ENCODE data around the gene SPANXA2.
"Not testable (repeated sequence)": the region's sequence is repeated elsewhere in the genome, so short reads cannot be mapped to it uniquely, and the experiment has no call there.

Gene SPANXA2, protein sequence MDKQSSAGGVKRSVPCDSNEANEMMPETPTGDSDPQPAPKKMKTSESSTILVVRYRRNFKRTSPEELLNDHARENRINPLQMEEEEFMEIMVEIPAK

DNA sequence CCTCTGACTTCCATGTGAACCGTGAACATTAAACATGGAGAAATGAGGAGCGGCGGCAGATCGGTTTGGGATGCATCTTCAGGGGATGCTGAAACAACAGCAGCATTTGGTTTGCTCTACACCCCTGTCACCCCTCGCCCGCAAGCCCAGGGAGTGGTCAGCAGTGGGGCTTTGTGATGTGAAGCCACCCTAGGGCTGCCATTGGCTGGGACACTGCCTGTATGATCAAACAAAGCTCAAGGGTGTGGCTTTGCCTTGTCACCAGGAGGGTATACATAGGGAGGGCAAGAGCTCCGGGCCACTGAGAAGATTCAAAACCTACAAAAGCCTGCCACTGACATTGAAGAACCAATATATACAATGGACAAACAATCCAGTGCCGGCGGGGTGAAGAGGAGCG, at the start of gene SPANXA2:
SPANXA2 (plus strand) TSS at position 301 of the 400 bp plus-strand sequence; CDS start at position 361, 60 bp downstream.
- DNase-seq, result not testable (repeated sequence)

DNA sequence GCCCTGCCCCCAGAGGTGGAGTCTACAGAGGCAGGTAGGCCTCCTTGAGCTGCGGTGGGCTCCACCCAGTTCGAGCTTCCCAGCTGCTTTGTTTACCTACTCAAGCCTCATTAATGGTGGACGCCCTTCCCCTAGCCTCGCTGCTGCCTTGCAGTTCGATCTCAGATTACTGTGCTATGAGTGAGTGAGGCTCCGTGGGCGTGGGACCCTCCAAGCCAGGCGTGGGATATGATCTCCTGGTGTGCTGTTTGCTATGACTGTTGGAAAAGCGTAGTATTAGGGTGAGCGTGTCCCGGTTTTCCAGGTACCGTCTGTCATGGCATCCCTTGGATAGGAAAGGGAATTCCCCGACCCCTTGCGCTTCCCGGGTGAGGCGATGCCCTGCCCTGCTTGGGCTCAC, 47.0 kb upstream of the SPANXA2 start:
- DNase-seq, result not testable (repeated sequence)

DNA sequence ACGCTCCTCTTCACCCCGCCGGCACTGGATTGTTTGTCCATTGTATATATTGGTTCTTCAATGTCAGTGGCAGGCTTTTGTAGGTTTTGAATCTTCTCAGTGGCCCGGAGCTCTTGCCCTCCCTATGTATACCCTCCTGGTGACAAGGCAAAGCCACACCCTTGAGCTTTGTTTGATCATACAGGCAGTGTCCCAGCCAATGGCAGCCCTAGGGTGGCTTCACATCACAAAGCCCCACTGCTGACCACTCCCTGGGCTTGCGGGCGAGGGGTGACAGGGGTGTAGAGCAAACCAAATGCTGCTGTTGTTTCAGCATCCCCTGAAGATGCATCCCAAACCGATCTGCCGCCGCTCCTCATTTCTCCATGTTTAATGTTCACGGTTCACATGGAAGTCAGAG, 4.9 kb upstream of the SPANXA2 start, which contains the start of gene SPANXA1:
SPANXA1 (minus strand) TSS at position 101 of the 400 bp plus-strand sequence; CDS start at position 41, 60 bp downstream.
- DNase-seq, result not testable (repeated sequence)

DNA sequence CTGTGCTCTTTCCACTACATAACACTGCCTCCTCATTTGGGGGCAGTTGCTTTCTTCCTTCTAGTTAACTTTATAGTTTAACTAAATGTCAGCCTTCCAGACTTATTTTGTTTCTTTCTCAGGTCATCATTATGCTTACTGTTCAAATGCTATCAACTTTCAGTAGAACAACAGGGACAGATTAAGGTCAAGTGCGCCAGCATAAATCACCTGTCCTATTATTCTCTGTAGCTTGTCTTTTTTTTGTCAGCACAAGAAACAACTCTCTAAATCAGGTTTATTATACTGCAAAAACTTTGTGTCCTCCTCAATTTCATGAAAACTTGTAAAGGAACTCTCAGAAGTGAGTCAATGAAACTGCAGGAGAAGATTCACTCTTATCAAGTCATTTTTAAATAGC, 19.6 kb downstream of the SPANXA2 start:
- no peak for DNase-seq

DNA sequence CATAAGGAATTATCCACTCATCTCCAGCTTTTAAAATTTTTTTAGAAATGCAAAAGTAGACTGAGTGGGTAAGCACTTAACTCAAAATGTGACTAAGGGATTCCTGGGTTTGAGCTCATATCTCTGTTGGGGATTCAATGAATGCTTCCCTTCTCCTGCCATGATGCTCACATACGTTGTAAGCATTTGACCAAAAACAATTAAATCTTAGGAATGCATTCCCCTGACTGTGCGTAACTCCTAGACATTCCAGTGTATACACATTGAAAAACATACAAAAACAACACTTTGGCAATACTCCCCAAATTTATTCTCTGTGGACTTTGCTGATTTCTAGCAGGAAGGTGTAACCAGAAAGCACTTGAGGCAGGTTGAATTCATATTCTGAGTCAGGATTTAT, 29.8 kb downstream of the SPANXA2 start:
- DNase-seq, result no peak

DNA sequence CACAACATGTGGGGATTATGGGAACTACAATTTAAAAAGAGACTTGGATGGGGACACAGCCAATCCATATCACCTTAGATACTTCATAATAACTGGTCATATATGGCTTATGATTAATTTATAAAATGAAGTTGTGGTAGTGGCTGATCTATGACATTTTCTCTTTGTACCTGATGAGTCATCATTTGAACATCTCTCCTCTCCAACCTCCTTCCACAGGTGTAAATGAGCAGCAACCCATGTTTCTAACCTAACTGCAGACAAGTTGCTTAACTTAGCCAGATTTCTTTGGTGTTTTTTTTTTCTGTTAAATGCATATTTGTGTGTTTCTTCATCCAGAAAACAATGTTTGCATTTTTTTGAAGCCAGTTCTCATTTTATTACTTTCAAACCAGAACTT, 42.6 kb downstream of the SPANXA2 start:
- DNase-seq, result no peak

DNA sequence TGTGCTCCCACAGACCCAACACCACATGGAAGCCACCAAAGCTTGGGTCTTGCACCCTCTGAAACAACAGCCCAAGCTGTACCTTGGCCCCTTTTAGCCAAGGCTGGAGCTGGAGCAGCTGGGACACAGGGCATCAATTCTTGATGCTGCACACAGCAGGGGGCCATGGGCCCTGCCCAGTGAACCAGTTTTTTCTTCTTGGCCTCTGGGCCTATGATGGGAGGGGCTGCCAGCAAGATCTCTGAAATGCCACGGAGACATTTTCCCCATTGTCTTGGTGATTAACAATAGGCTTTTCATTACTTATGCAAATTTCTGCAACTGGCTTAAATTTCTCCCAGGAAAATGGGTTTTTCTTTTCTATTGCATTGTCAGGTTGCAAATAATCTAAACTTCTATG, 49.0 kb downstream of the SPANXA2 start:
- no peak for DNase-seq

All from NCI-H187 treated with DMSO at 0.1 percent for 48 hours (cell line).